Ascending aorta (tissue), 2 donors: ENCODE data around the gene CDC45. TPM values are rescaled to one million over a fixed set of nuclear protein-coding genes. Genes with fewer than 3 reads are reported as not detected.

Source experiments
- DNase-seq, 2 donors: peaks; one replicate each; pipeline ENCODE4 v3.0.0-alpha.2; 2019; ENCODE audit warnings: low spot score in 2 of 2
- H3K27ac ChIP-seq, 2 donors: fragments of 200-600 bp; sonication (generic); one replicate each; pipeline ENCODE4 v1.5.1; 2016 to 2017; ENCODE audit warnings: mild to moderate bottlenecking in 1 of 2
- H3K27me3 ChIP-seq: fragments of 200-600 bp; sonication (generic); one replicate; pipeline ENCODE4 v1.5.1; 2017
- H3K36me3 ChIP-seq, 2 donors: fragments of 200-600 bp; sonication (generic); one replicate each; pipeline ENCODE4 v1.5.1; 2016
- H3K4me1 ChIP-seq, 2 donors: fragments of 200-600 bp; sonication (generic); one replicate each; pipeline ENCODE4 v1.5.1; 2016 to 2017; ENCODE audit warnings: mild to moderate bottlenecking in 1 of 2
- H3K4me3 ChIP-seq, 2 donors: fragments of 200-600 bp; sonication (generic); one replicate each; pipeline ENCODE4 v1.5.1; 2016 to 2017; ENCODE audit warnings: mild to moderate bottlenecking in 1 of 2
- H3K9me3 ChIP-seq, 2 donors: fragments of 200-600 bp; sonication (generic); one replicate each; pipeline ENCODE4 v1.5.1; 2016
- intact Hi-C: fragments of 100-400 bp; cut with DNase I; formaldehyde crosslinking; loops from one replicate; pipeline ENCODE4 v1.15.1; 2023
- total RNA-seq: library from RNA; depleted of rRNA; stranded (reverse); fragments of >200 nt; gene quantifications from one replicate; pipeline ENCODE4 v1.1.0, GENCODE V29; 2016
- TF ChIP-seq, protein P1 (sequence below), 3 experiments: fragments of 200-600 bp in 2 of 3; fragments of 450-650 bp in 1 of 3; sonication (generic) in 2 of 3; IDR thresholded peaks; one replicate each; pipeline ENCODE4 v1.5.1; 2016 to 2019; ENCODE audit warnings: antibody characterized with exemption in 3 of 3, mild to moderate bottlenecking in 1 of 3, moderate library complexity in 1 of 3

The CDC45 gene
- total RNA-seq, 1 donor from 2014 or later: not detected

DNA sequence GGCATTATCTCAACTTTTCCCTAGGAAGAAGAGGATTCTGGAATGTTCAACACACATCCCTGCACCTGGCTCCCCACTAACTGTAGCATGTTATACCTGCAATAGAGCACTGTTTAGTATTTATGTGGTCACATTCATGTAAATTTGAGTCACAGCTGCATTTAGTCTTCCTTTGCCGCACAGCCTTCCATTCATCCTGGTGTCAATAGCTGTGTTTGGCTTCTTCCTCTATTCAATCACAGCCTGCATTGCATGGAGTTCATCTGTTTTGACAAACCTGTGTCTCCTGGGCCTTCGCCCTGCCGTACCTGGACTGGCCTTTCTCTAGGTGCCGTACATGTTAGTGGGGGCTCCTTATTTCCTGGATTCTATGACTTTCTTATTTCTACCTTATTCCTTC, 28.1 kb upstream of the CDC45 start:
- peaks cover 51 to 53% of the 10 kb centered on the region in 2 donors for H3K36me3 ChIP-seq
- TF ChIP-seq, protein P1, sequence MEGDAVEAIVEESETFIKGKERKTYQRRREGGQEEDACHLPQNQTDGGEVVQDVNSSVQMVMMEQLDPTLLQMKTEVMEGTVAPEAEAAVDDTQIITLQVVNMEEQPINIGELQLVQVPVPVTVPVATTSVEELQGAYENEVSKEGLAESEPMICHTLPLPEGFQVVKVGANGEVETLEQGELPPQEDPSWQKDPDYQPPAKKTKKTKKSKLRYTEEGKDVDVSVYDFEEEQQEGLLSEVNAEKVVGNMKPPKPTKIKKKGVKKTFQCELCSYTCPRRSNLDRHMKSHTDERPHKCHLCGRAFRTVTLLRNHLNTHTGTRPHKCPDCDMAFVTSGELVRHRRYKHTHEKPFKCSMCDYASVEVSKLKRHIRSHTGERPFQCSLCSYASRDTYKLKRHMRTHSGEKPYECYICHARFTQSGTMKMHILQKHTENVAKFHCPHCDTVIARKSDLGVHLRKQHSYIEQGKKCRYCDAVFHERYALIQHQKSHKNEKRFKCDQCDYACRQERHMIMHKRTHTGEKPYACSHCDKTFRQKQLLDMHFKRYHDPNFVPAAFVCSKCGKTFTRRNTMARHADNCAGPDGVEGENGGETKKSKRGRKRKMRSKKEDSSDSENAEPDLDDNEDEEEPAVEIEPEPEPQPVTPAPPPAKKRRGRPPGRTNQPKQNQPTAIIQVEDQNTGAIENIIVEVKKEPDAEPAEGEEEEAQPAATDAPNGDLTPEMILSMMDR (IDR thresholded peaks at IDR 0.05): no peak
- intact Hi-C loops: no loop called here

DNA sequence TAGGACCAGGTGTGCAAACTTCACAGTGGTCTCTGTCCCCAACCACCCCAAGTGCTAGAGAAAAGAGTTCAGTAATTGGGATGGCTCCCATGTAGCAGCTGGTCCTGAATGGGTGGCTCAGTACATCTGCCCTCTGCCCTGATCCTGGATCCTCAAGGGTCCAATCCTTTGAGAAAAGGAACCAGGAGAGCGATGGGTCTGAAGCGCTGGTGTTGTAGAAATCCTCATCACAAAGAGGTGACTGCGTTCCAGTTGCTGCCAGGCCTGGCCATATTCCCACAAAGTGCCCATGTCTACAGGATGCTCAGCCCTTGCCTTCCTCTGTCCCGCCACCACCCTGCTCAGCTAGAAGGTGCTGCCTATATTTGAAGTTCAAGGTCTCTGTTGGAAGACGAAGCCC, 26.0 kb upstream of the CDC45 start:
- peaks cover 57 to 72% of the 10 kb centered on the region in 2 donors for H3K36me3 ChIP-seq
- no peaks in the 10 kb centered on the region for H3K4me1 ChIP-seq
- peak in 1 of 2 donors; percentile 35 for DNase-seq
- no peak overlapping the region for H3K27ac ChIP-seq
- TF ChIP-seq, protein P1 (IDR thresholded peaks at IDR 0.05): no peak
- intact Hi-C loops: no loop called here
- no peaks in the 10 kb centered on the region for H3K27me3 ChIP-seq
- H3K4me3 ChIP-seq: no peak overlapping the region
- no peaks in the 10 kb centered on the region for H3K9me3 ChIP-seq

More for the DNA sequence above, 28.1 kb upstream of the CDC45 start:
- DNase-seq: no peak
- H3K4me1 ChIP-seq: peaks cover 0 to 10% of the 10 kb centered on the region in 2 donors
- no peak overlapping the region for H3K4me3 ChIP-seq
- no peak overlapping the region for H3K27ac ChIP-seq
- H3K9me3 ChIP-seq: no peaks in the 10 kb centered on the region
- no peaks in the 10 kb centered on the region for H3K27me3 ChIP-seq

DNA sequence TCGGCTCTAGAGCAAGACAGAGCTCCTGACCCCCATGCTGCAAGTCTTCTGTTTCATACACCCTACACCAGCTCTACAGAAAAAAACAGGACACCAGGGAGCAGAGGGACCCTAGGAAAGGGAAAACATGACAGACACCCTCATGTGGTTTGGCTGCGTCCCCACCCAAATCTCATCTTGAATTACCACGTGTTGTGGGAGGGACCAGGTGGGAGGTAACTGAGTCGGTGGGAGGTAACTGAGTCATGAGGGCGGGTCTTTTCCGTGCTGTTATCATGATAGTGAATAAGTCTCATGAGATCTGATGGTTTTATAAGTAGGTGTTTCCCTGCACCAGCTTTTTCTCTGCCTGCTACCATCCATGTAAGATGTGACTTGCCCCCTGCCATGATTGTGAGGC, 25.6 kb upstream of the CDC45 start:
- DNase-seq: no peak

DNA sequence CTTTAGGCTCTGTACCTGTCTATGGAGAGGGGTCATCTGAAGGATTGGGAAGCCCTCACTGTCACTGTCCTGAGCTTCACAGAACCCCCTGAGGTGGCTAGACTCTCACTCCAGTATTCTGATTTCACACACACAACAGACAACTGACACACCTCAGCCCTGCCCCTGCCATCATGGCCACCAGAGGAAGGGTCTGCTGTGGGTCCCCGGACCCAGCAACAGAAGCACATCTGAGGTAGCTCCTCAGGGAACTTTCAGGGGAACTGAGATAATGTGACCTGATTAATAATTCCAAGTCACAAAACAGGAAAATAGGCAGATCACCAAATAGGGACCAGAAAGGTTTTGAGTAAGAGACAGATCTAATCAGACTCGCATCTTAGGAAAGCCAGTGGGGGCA, 24.7 kb upstream of the CDC45 start:
- intact Hi-C loops: no loop called here
- H3K36me3 ChIP-seq: peaks cover 57 to 76% of the 10 kb centered on the region in 2 donors

More for the DNA sequence above, 25.6 kb upstream of the CDC45 start:
- H3K27me3 ChIP-seq: no peaks in the 10 kb centered on the region
- no peak overlapping the region for H3K4me3 ChIP-seq
- no peak overlapping the region for H3K27ac ChIP-seq
- TF ChIP-seq, protein P1 (IDR thresholded peaks at IDR 0.05): no peak
- H3K4me1 ChIP-seq: no peaks in the 10 kb centered on the region
- H3K9me3 ChIP-seq: no peaks in the 10 kb centered on the region
- intact Hi-C loops: no loop called here
- peaks cover 57 to 72% of the 10 kb centered on the region in 2 donors for H3K36me3 ChIP-seq

DNA sequence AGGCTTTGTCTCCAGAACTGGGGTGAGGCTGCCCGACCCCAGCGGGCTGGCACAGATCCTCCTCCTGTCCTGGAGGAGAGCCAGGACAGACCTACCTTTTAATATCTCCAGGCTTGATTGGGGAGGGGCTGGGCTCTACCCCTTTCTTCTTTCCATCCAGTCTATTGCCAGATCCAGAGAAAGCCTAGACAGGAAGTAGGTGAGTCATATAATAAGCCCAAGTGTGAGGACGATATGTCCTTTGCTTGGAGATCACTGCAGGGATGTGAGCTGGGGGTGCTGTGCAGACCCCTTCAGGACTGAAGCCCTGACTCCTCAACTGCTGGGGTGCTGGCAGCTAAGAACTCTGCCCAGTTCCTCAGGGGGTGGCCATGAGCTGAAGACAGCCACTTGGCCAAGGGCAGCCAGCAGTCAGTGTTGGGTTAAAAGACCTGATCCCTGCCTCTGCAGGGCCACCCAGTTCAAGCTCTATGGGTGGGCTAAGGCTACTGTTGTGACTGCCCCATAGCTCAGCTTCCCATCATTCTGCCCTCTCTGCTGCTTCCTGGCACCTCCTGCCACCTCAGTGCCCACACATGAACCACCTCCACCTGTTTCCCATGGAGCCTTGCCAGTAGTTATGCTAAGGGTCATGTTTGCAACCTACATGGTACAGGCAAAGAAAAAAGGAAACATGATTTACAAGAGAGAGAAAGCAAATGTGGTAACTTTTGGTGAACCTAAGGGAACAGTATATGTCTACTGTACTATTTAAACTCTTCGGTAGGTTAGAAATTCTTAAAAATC, 23.9 kb upstream of the CDC45 start:
- H3K27ac ChIP-seq: no peak overlapping the region
- H3K4me1 ChIP-seq: no peaks in the 10 kb centered on the region
- peaks cover 57 to 77% of the 10 kb centered on the region in 2 donors for H3K36me3 ChIP-seq
- peak in 1 of 2 donors; percentile 50 for DNase-seq
- H3K9me3 ChIP-seq: no peaks in the 10 kb centered on the region
- TF ChIP-seq, protein P1 (IDR thresholded peaks at IDR 0.05): no peak
- no peaks in the 10 kb centered on the region for H3K27me3 ChIP-seq
- intact Hi-C loops: no loop called here
- H3K4me3 ChIP-seq: no peak overlapping the region

More for the DNA sequence above, 24.7 kb upstream of the CDC45 start:
- TF ChIP-seq, protein P1 (IDR thresholded peaks at IDR 0.05): no peak
- H3K4me1 ChIP-seq: no peaks in the 10 kb centered on the region
- no peaks in the 10 kb centered on the region for H3K27me3 ChIP-seq
- no peaks in the 10 kb centered on the region for H3K9me3 ChIP-seq
- no peak for DNase-seq
- H3K27ac ChIP-seq: no peak overlapping the region
- H3K4me3 ChIP-seq: no peak overlapping the region
